Measurements from ENCODE around the gene VPS13D. TPM values are rescaled to one million over a fixed set of nuclear protein-coding genes. Genes with fewer than 3 reads are reported as not detected.

VPS13D gene
- total RNA-seq, 1 experiment from 2014 or later, result 33.1 TPM

- ChIA-PET CTCF (no interaction called here), POLR2A (no interaction called here)
- H3K36me3 ChIP-seq (ENCODE audit: control insufficient read depth, insufficient read depth, low read length), result no peaks in the 10 kb centered on the region
- ATAC-seq (no peak), DNase-seq (ENCODE audit: low read depth, low spot score) (no peak)
- peaks cover 44% of the 10 kb centered on the region for H3K4me1 ChIP-seq (ENCODE audit: control insufficient read depth, insufficient read depth, low read length)
- peak overlapping the region; percentile 91 for H3K27ac ChIP-seq (ENCODE audit: low read length)
- BruUV-seq (replicated peaks), result no TSS peak
- in situ Hi-C loops (cut with HindIII; ENCODE audit: low pct_unique_long_range_greater_than_20kb, low sequenced_read_pairs) (no loop called here), intact Hi-C loops (cut with micrococcal nuclease; ENCODE audit: unreplicated experiment) (no loop called here)
- no peak overlapping the region for H3K4me3 ChIP-seq (ENCODE audit: low read depth in 2 of 2, low read length in 2 of 2)
- TF ChIP-seq REST (IDR thresholded peaks at IDR 0.05; ENCODE audit: insufficient read depth in 1 of 2, low read depth in 2 of 2, low read length in 1 of 2), result no peak
- no peak for TF ChIP-seq SIN3A (IDR thresholded peaks at IDR 0.05; ENCODE audit: borderline replicate concordance, insufficient read depth, low read depth, low read length)
- no peak for TF ChIP-seq POLR2AphosphoS5 (IDR thresholded peaks at IDR 0.05; ENCODE audit: low read depth, low read length)
- no peak for TF ChIP-seq CTCF (IDR thresholded peaks at IDR 0.05)
- no peak for TF ChIP-seq TCF7L2 (IDR thresholded peaks at IDR 0.05; ENCODE audit: low read depth, low read length)
- H3K27me3 ChIP-seq (ENCODE audit: control insufficient read depth, insufficient read depth, low read length), result no peaks in the 10 kb centered on the region
- H3K9me3 ChIP-seq (ENCODE audit: control insufficient read depth, insufficient read depth, low read depth, low read length), result no peaks in the 10 kb centered on the region
Measured at GRCh38 chr1:12552951-12553921, 323.4 kb downstream of the VPS13D start.

GRCh38 chr1:12553963-12554362 lies 324.1 kb downstream of the VPS13D start:
- no peak for DNase-seq (ENCODE audit: low read depth, low spot score)
- ATAC-seq, result no peak
- intact Hi-C loops (cut with micrococcal nuclease; ENCODE audit: unreplicated experiment), result no loop called here
- H3K4me1 ChIP-seq (ENCODE audit: control insufficient read depth, insufficient read depth, low read length), result peaks cover 42% of the 10 kb centered on the region
- BruUV-seq (replicated peaks), result no TSS peak
- H3K36me3 ChIP-seq (ENCODE audit: control insufficient read depth, insufficient read depth, low read length), result no peaks in the 10 kb centered on the region
- H3K9me3 ChIP-seq (ENCODE audit: control insufficient read depth, insufficient read depth, low read depth, low read length), result no peaks in the 10 kb centered on the region
- TF ChIP-seq SIN3A (IDR thresholded peaks at IDR 0.05; ENCODE audit: borderline replicate concordance, insufficient read depth, low read depth, low read length) (no peak), POLR2AphosphoS5 (IDR thresholded peaks at IDR 0.05; ENCODE audit: low read depth, low read length) (no peak), TCF7L2 (IDR thresholded peaks at IDR 0.05; ENCODE audit: low read depth, low read length) (no peak), REST (IDR thresholded peaks at IDR 0.05; ENCODE audit: insufficient read depth in 1 of 2, low read depth in 2 of 2, low read length in 1 of 2) (no peak), CTCF (IDR thresholded peaks at IDR 0.05) (no peak)
- no peaks in the 10 kb centered on the region for H3K27me3 ChIP-seq (ENCODE audit: control insufficient read depth, insufficient read depth, low read length)
- in situ Hi-C loops (cut with HindIII; ENCODE audit: low pct_unique_long_range_greater_than_20kb, low sequenced_read_pairs), result no loop called here
- CTCF ChIA-PET, result no interaction called here
- no peak overlapping the region for H3K4me3 ChIP-seq (ENCODE audit: low read depth in 2 of 2, low read length in 2 of 2)
- POLR2A ChIA-PET, result no interaction called here
- peak overlapping the region; percentile 91 for H3K27ac ChIP-seq (ENCODE audit: low read length)

Measured in Panc1 (cell line).